ENCODE data around the gene FREM1. TPM values are rescaled to one million over a fixed set of nuclear protein-coding genes. Genes with fewer than 3 reads are reported as not detected.

Gene FREM1
- polyA plus RNA-seq, 1 donor from 2014 or later = 2.3 TPM

- Histone ChIP-seq H3K4me3 (ENCODE audit: low read length) (no peak overlapping the region), H4K20me1 (ENCODE audit: insufficient read depth) (no peaks in the 10 kb centered on the region), H3K27me3 (ENCODE audit: insufficient read depth, low read depth, low read length) (no peaks in the 10 kb centered on the region), H3K9me2 (ENCODE audit: insufficient read depth, low read length) (no peaks in the 10 kb centered on the region), H3F3A (ENCODE audit: insufficient read depth, low read length, poor library complexity, severe bottlenecking) (no peaks in the 10 kb centered on the region), H3K36me3 (ENCODE audit: insufficient read depth, low read length) (no peaks in the 10 kb centered on the region), H2AFZ (ENCODE audit: low read depth, low read length) (no peak overlapping the region), H3K4me2 (ENCODE audit: low read length) (no peak overlapping the region), H3K9me3 (ENCODE audit: low read length) (no peaks in the 10 kb centered on the region), H3K27ac (ENCODE audit: low read length) (no peak overlapping the region), H3K9ac (ENCODE audit: low read length) (no peak overlapping the region), H3K79me2 (replicated peaks; ENCODE audit: insufficient read depth, low read length) (no peaks in the 10 kb centered on the region)
- TF ChIP-seq CTCF (IDR thresholded peaks at IDR 0.05; ENCODE audit: poor library complexity, severe bottlenecking) (no peak), POLR2AphosphoS5 (IDR thresholded peaks at IDR 0.05) (no peak), TAF1 (IDR thresholded peaks at IDR 0.05; ENCODE audit: low read depth) (no peak), REST (IDR thresholded peaks at IDR 0.05; ENCODE audit: borderline replicate concordance) (no peak), MXI1 (conservative IDR thresholded peaks at IDR 0.05; ENCODE audit: poor library complexity, severe bottlenecking) (no peak), SMC3 (conservative IDR thresholded peaks at IDR 0.05; ENCODE audit: poor library complexity) (no peak), EP300 (conservative IDR thresholded peaks at IDR 0.05; ENCODE audit: poor library complexity, severe bottlenecking) (no peak), RAD21 (conservative IDR thresholded peaks at IDR 0.05) (no peak), EZH2 (IDR thresholded peaks at IDR 0.05; ENCODE audit: borderline replicate concordance, insufficient read depth, low read length, poor library complexity, severe bottlenecking) (no peak)
These were observed 22.4 kb upstream of the FREM1 start for GRCh38 chr9:14932641-14933040.

- H3F3A ChIP-seq (ENCODE audit: insufficient read depth, low read length, poor library complexity, severe bottlenecking) = no peaks in the 10 kb centered on the region
- H3K9me2 ChIP-seq (ENCODE audit: insufficient read depth, low read length) = no peaks in the 10 kb centered on the region
- H3K4me2 ChIP-seq (ENCODE audit: low read length) = no peak overlapping the region
- H3K4me3 ChIP-seq (ENCODE audit: low read length) = no peak overlapping the region
- H3K27me3 ChIP-seq (ENCODE audit: insufficient read depth, low read depth, low read length) = no peaks in the 10 kb centered on the region
- H3K27ac ChIP-seq (ENCODE audit: low read length) = no peak overlapping the region
- H3K9me3 ChIP-seq (ENCODE audit: low read length) = no peaks in the 10 kb centered on the region
- H3K36me3 ChIP-seq (ENCODE audit: insufficient read depth, low read length) = no peaks in the 10 kb centered on the region
- H2AFZ ChIP-seq (ENCODE audit: low read depth, low read length) = no peak overlapping the region
- TF ChIP-seq REST (IDR thresholded peaks at IDR 0.05; ENCODE audit: borderline replicate concordance) (no peak), EP300 (conservative IDR thresholded peaks at IDR 0.05; ENCODE audit: poor library complexity, severe bottlenecking) (no peak), TAF1 (IDR thresholded peaks at IDR 0.05; ENCODE audit: low read depth) (no peak), CTCF (IDR thresholded peaks at IDR 0.05; ENCODE audit: poor library complexity, severe bottlenecking) (no peak), EZH2 (IDR thresholded peaks at IDR 0.05; ENCODE audit: borderline replicate concordance, insufficient read depth, low read length, poor library complexity, severe bottlenecking) (no peak), SMC3 (conservative IDR thresholded peaks at IDR 0.05; ENCODE audit: poor library complexity) (no peak), MXI1 (conservative IDR thresholded peaks at IDR 0.05; ENCODE audit: poor library complexity, severe bottlenecking) (no peak), RAD21 (conservative IDR thresholded peaks at IDR 0.05) (no peak), POLR2AphosphoS5 (IDR thresholded peaks at IDR 0.05) (no peak)
- H3K79me2 ChIP-seq (replicated peaks; ENCODE audit: insufficient read depth, low read length) = no peaks in the 10 kb centered on the region
- H4K20me1 ChIP-seq (ENCODE audit: insufficient read depth) = no peaks in the 10 kb centered on the region
- H3K9ac ChIP-seq (ENCODE audit: low read length) = no peak overlapping the region
These were observed 22.0 kb upstream of the FREM1 start for GRCh38 chr9:14932231-14932630.

Data from neural cell (in vitro differentiated cells).